HG02588 (cell line): Measurements from ENCODE around the gene ANXA6.

Experiments
- ATAC-seq: cut with Tn5 transposase; IDR thresholded peaks from one replicate; pipeline ENCODE4 v1.9.1; 2021; ENCODE audit warnings: mild to moderate bottlenecking, moderate library complexity; ENCODE audit not compliant: unreplicated experiment

Gene ANXA6

GRCh38 chr5:151085517-151086041 is 72.0 kb downstream of the ANXA6 start:
- ATAC-seq, result peak; percentile 23

- no peak for ATAC-seq
Measured at GRCh38 chr5:151084363-151084762, 73.2 kb downstream of the ANXA6 start.

DNA sequence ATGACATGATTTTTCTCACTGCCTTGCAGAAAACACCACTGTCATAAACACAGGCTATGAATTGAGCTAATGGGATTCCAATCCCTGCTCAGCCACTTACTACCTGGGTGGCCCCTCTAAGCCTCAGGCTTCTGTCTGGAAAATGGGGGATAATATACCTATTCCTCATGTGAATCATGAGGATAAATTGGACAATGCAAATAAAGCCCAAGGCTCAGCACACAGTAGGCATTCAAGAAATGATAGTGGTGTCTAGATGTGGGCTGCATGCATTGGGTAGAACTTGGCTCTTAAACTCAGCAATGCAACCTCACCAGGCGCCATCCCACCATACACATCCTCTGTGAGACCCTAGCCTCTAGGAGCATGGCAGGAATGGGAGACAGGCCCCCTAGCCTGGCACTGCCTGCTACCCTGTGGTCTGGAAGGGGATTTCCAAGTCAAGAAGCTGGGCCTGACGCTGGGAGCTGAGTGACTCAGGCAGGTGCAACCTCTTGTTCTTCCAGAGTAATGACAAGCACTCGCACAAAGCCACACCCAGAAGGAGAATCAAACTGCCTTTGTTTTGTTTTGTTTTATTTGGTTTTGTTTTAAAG is 74.4 kb downstream of the ANXA6 start:
- ATAC-seq, result no peak

GRCh38 chr5:151082282-151082902 is 75.2 kb downstream of the ANXA6 start:
- ATAC-seq, result no peak

DNA sequence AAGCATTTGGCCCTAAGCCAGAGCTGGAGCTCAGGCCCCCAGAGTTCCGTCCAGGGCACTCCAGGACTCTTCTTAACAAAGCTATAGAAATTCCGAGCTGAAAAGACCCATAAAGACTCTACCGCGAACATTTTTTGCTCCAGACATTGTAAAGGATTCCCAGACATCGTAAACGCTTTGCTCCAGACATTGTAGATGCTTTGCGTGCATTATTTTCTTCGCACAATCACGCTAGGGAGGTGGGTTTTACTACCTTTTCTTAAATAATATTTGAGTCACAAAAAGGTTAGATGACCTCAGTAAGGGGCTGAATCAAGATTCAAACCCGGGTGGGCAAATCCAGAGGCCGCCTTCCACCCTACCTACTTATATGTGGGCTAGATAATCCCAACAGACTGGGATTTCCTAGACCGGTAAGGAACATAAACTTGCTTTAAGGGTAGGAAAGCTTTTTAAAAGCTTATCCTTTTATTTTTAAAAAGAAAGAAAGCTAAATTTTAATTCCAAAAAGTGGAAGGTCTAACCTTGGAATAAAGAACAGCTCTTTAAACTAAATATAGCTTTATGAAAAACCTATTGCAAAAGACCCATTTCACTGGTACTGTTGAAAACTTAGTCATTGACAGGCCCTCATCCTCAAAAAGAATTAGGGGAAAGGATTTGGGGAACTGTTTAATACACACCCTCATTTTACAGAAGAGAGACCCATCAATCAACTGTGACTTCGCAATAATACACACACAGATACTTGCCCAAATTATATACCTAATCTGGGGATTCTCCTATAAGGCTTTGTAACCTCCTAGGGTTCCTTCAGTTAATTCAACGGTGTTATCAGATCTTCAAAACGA is 75.9 kb downstream of the ANXA6 start:
- no peak for ATAC-seq

- peak; percentile 73 for ATAC-seq
Measured at GRCh38 chr5:151080613-151081430, 76.8 kb downstream of the ANXA6 start, which contains the start of gene TNIP1. Gene TNIP1 (minus strand): TSS chr5:151081034. CDS start chr5:151065095, 15,939 bp downstream.

DNA sequence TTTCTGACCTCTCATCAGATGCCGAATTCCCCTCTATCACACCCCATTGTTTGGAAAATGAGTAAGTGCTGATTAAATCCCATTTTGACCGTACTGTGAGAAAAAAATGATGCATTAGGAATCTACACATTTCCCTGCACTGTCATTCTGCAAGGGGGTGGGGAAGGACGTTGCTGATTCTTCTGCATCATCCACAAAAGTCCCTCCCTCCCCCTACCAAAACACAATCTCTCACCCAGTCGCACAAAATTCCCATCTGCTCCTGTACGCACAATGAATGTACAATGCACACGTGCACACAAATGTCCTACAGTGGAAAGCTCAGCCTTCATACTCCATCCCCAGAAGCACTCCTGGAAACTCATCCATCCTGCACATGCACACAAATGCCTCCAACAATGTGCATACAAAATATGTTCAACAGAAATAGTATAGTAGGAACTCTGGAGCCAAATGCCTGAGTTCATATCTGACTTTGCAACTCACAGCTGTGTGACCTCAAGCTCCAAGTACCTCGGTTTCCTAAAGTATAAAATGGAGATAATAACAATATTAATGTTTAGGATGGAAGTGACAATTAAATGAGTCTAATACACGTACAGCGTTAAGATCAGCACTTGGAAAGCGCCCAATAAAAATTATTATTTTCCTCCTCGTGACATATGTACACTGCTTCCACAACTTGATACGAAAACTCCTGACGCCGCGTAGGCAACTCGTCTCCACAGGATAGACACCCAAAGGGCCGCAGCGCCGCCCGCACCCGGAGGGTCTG is 77.6 kb downstream of the ANXA6 start:
- no peak for ATAC-seq

DNA sequence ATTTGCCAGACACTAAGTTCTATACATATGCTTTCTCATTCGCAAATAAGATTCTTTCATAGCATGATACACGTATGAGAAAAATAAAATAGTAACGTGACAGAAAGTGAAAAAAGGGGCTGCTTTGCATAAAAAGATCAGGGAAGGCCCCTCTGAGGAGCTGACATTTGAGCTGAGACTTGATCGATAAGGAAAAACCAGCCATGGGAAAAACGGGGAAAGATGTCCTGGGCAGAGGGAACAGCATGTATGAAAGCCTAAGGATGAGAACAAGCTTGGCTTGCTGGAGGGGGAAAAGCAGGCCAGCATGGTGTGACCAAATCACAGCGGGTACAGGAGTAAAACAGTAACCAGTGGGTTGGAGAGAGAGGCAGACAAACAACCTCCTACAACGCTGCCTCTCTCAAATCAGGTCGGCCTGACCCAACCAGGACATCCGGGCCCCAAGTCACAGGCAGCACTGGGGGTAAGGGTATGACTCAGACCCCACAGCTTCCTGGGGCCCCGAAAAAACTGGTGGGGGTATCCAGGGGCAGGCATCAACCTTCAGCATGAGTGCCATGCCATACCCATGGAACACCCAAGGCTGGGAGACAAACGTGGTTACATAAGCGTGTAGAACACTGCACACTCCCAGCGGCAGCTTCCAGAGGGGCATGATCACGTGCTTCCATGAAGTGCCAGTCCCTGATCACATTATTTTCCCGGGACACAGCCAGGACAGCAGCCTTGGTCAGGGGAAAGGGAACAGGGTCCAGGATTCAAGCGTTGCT is 78.9 kb downstream of the ANXA6 start:
- peak; percentile 45 for ATAC-seq

GRCh38 chr5:151077967-151078366 is 79.6 kb downstream of the ANXA6 start:
- no peak for ATAC-seq

DNA sequence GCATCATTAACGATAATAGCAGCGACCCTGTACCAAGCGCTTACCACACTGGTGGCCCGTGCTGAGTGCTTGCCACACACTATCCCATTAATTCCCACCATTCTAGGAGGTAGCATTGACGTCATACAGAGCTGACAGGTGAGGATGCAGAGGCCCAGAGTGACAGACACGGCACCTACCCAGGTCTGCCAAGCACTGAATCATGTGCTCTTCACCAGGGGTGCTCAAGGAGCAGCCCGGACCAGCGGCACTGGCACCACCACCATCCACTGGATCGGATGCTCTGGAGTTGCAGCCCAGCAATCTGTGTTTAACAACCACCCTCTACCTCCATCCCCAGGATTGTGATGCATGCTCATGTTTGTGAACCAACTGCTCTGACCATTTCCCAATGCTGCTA is 80.2 kb downstream of the ANXA6 start:
- no peak for ATAC-seq

DNA sequence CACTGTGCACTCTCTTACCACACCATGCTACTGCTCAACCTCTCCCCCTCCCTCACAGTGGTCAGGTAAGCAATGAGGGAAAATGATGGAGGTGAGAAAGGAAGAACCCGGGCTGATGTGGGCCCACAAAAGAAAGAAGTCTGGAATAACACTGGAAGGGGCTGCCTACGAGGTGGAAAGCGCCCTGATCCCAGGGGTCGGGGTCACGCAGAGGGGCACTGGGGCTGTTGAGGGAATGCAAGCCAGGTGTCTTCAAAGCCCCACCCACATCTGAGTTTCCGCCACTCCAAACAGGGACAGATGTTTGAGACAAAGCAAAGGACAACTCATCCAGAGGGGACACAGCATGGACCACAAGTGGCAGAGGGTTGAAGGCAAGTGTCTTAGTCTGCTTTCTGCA is 81.0 kb downstream of the ANXA6 start:
- no peak for ATAC-seq

- ATAC-seq, result no peak
Measured at GRCh38 chr5:151075698-151076331, 81.8 kb downstream of the ANXA6 start.

GRCh38 chr5:151074557-151074956 is 83.0 kb downstream of the ANXA6 start:
- ATAC-seq, result no peak

- ATAC-seq, result no peak
Measured at GRCh38 chr5:151073280-151073679, 84.3 kb downstream of the ANXA6 start.

DNA sequence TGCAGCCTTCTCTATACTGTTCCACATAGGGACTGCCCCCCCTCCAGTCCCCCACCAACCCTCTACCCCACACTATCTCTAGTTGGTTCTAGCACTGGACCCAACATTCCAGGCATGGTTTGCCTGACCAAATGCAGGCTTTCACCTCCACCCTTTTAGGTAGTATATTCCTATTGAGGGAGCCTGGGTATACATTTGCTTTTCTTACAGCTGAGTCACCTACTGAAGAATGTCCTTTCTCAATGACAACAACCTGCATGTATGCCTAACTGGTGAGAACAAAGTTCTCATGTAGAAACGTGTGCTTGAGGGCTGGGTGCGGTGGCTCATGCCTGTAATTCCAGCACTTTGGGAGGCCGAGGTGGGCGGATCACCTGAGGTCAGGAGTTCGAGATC is 85.0 kb downstream of the ANXA6 start:
- ATAC-seq, result no peak

GRCh38 chr5:151071848-151072629 is 85.5 kb downstream of the ANXA6 start:
- ATAC-seq, result no peak

- ATAC-seq, result no peak
Measured at GRCh38 chr5:151071021-151071420, 86.6 kb downstream of the ANXA6 start.

DNA sequence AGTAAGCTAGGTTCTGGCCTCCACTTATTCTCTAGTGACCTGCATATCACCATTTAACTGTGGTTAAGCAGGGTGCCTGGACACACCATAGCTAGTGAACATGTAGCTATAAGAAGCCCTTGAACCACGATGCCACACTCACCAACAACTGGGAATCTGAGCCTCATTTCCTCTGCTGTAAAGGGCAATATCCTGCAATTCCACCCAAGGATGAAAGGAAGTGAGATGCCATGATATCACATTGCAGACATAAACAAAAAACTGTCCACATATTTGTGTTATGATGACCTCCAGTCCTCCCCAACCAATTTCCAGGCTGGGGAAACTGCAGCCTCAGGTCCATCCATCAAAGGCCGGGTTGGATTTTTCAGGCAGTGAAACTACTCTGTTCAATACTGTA is 87.1 kb downstream of the ANXA6 start:
- no peak for ATAC-seq
